HL-60 (cell line): ENCODE results near the gene TRIO.

Source experiments
- GABPA ChIP-seq: IDR thresholded peaks from 2 replicates; pipeline ENCODE4 v1.6.1; 2012; ENCODE audit warnings: low read depth
- REST ChIP-seq: IDR thresholded peaks from 2 replicates; pipeline ENCODE4 v1.6.1; 2012; ENCODE audit warnings: low read depth; ENCODE audit not compliant: insufficient replicate concordance
- SPI1 ChIP-seq: IDR thresholded peaks from 2 replicates; pipeline ENCODE4 v1.6.1; 2012; ENCODE audit warnings: low read depth, mild to moderate bottlenecking, borderline replicate concordance
- TF ChIP-seq, protein P1 (sequence below): IDR thresholded peaks from one replicate; pipeline ENCODE4 v1.5.1; 2011; ENCODE audit warnings: low read length, control low read depth, inconsistent platforms; ENCODE audit not compliant: insufficient read depth

DNA sequence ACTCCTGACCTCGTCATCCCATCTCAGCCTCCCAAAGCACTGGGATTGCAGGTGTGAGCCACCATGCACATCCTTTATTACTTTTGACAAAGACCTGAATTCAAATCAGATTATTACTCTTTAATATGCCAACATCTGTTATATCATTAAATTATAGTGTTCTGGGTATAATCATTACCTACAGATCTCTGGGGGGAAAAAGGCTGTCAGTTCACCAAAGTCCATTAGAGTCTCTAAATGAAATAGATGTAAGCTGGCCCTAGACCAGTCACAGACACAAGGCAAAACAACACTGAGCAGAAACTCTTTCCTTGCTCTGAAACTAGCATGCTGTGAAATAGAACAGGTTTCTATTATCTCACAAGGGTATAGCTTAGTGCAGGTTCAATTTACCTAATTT, 21.6 kb upstream of the TRIO start:
- TF ChIP-seq, protein P1, sequence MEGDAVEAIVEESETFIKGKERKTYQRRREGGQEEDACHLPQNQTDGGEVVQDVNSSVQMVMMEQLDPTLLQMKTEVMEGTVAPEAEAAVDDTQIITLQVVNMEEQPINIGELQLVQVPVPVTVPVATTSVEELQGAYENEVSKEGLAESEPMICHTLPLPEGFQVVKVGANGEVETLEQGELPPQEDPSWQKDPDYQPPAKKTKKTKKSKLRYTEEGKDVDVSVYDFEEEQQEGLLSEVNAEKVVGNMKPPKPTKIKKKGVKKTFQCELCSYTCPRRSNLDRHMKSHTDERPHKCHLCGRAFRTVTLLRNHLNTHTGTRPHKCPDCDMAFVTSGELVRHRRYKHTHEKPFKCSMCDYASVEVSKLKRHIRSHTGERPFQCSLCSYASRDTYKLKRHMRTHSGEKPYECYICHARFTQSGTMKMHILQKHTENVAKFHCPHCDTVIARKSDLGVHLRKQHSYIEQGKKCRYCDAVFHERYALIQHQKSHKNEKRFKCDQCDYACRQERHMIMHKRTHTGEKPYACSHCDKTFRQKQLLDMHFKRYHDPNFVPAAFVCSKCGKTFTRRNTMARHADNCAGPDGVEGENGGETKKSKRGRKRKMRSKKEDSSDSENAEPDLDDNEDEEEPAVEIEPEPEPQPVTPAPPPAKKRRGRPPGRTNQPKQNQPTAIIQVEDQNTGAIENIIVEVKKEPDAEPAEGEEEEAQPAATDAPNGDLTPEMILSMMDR = no peak
- TF ChIP-seq REST = no peak
- TF ChIP-seq GABPA = no peak
- TF ChIP-seq SPI1 = no peak
